ENCODE data around the gene TEX29.

Gene TEX29

DNA sequence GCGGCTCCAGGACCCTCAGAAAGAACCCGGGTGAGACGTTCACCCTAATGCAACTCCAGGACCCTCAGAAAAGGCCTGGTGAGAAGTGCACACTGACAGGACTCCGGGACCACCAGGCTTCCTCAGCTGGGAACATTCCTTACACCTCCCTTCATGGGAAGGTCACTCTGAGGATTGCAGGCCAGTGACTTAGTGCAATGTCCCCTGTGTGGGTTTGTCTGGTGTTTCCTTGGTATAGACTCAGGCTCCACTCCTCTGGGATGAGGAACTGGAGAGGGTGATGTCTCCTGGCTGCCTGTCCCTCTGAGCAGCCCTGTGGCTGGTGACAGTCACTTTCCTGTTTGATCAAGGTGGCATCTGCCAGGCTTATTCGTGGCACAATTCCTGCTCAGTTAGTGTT, 49.7 kb downstream of the TEX29 start:
- no peak for DNase-seq (ENCODE audit: low read depth)

DNA sequence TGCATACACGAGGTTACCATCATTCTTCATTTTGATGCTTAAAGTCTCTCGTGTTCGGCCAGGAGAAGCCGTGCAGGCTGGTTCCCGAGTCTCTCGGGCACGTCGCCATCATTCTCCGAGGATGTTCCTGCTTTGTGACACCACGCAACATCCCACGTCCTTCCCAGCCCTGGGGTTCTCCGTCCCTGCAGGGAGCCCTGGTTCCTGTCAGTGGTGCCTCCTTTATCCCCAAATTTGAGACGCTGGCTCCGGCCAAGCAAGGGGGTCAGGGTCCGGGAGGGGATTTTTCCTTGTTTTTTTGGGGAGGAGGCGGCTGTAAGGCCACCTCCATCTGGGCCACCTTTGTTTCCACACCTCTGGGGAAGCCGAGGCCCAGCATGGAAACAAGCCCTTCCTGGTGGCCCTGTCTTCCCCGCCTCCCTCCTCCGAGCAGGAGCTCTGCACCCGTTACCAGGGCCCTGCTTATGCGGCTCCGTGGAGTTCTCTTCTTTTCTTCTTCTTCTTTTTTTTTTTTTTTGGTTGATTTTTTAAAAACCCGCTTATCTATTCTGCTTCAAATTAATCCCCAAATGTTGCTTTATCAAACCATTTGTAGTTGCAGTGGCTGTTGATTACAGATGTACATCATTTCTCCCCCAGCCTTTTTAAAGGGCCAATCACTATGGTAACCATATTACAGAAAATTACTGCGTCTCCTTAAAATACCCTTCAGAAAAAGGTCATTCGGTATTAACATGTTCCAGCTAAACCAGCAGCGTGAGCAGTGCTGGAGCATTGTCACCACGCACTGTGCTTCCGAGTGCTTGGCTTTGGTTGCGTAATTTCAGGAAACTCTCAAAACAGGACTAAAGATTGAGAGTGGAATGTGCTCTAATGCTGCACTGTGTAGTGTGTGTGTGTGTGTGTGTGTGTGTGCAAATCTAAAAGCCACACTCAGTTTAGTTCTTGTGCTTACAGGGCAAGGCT, 50.4 kb downstream of the TEX29 start:
- no peak for DNase-seq (ENCODE audit: low read depth)

DNA sequence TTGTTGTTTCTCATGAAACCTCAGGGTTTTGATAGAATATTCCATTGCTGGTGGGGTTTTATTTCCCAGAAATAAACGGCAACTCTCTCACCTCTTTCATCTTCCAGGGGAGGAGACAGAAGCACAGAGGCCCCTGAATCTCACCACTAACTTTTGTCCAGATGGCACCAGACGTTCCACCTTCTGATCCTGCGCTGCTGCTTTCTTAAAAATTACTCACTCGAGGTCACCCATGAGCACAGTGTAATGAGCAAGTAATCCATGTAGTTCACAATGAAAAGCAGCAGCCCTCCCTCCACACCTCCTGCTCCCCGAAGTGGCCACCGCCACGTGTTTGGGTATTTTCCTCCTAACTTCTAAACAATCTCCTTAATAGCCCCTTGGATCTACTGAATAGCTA, 51.3 kb downstream of the TEX29 start:
- no peak for DNase-seq (ENCODE audit: low read depth)

DNA sequence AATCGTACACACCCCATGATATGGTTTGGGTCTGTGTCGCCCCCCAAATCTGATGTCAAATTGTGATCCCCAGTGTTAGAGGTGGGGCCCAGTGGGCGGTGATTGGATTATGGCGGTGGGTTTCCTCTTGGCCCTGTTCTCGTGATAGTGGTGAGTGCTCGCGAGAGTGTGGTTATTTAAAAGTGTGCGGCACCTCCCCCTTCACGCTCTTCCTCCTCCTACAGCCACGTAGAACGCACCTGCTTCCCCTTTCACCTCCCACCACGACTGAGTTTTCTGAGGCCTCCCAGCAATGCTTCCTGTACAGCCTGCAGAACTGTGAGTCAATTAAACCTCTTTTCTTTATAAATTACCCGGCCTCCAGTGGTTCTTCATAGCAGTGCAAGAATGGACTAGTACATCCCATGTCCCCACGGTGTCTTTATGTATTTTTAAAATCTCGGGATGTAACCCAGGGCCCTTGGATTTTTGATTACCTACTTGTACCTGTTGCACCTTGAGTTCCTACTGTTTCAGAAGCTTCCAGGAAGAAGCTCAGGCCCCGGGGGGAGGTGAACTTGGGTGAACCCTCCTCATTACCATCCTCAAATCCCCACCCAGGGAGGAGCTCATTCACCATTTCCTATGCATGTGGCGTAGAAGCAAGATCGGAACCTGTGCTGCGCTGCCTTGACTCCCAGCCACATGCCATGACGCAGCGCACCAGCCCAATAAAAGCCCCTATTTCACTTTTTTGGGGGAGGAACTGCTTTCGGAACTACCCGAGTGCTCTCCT, 52.4 kb downstream of the TEX29 start:
- no peak for DNase-seq (ENCODE audit: low read depth)

DNA sequence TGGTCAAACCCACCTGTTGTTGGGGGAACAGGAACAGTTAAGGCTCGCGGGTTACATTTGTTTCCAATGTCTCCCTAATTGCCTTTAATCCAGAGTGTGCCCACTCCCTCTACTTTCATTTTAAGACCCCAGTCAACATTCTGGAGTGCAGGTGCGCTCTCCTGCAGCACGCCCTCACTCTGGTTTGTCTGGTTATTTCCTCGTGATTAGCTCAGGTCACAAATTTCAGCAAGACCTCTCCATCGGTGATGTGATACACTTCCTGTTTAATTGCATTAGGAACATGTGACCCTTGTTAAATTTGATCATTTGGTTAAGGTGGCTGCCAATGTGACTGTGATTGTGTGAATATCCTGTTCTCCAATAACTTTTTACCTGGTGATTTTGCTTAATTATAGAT, 53.0 kb downstream of the TEX29 start:
- DNase-seq (ENCODE audit: low read depth) = no peak

DNA sequence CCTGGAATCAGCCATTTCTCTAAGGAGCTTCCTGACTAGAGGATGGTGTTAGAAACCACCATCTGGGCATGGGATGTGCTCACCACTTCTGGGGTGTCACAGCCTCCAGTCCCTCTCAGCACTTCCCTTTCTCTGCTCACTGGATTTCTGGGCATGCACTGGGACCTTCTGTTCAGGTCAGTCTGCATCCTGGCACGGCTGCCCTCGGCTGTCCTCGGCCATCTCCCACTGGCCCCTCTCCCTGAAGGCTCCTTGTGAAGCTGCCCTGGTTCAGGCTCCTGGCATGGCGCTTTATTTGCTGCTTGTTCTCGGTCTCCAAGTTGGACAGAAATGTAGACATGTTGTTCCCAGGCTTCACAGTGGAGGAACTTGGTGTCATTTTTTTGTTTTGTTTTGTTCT, 60.0 kb downstream of the TEX29 start:
- no peak for DNase-seq (ENCODE audit: low read depth)

DNA sequence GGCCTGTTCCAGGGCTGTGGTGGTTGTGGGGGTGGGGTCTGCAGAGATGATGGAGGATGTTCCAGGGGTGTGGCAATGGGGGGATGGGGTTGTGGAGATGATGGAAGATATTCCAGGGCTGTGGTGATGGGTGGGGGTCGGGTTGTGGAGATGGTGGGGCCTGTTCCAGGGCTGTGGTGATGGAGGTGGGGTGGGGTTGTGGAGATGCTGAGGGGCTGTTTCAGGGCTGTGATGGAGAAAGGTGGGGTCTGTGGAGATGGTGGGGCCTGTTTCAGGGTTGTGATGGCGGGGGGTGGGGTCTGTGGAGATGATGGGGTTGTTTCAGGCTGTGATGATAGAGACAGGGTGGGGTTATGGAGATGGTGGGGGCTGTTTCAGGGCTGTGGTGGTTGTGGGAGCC, 62.0 kb downstream of the TEX29 start:
- no peak for DNase-seq (ENCODE audit: low read depth)

DNA sequence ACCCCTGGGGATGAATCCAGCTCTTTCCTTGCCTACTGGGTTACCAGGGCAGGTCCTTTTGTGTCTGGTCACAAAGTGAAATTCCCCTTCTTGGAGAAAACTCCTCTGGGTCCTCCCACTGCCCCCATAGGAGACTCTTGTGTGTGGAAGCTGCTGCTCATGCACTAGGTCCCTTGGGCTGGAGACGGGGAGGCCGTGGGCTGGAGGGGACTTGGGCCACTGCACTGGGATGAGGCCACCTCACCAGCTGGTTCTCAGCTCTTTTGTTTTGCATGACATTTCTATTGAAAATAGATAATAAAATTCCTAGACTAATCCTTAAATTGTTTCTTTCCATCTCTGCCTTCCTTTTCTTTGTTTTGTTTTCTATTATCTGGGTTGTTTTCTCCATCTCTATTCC, 62.4 kb downstream of the TEX29 start:
- DNase-seq (ENCODE audit: low read depth) = no peak

DNA sequence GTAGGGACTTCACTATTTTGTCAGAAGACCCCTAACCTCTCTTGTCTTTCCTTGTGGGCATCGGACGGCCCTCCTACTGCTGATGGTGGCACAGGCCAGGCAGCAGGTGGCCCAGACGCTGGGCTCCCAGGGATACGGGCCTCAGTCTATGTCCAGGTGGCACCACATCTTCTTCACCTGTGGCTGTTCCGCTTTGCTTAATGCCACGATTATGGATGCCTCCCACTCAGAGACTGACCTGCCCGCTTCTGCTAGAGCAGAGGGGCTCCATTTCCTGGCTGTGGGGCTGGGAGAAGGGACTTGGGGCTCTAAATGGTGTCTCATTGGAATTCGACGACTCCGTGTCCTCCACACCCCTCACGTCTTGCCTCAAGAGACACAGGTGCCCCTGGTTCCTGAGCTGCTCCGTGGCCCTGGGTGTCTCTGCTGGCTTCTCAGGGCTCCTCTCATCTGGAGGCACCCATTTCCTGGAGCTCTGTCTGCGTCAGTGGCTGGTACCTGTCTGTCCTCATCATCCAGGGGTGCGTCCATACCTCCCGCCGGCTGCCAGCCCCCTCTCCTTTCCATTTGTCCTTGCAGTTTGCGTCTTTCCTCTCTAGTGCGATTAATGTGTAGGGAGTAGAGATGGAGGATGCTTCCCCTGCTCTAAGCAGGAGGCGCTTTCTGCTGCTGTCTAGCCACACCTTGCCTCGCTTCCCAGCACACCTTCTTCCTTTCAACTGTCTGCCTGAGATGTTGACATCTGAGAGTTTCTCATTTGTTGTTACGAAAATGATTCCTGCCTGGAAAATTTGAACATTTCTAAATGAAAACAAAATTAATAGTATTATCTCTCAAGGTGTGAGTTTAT, 63.4 kb downstream of the TEX29 start:
- no peak for DNase-seq (ENCODE audit: low read depth)

DNA sequence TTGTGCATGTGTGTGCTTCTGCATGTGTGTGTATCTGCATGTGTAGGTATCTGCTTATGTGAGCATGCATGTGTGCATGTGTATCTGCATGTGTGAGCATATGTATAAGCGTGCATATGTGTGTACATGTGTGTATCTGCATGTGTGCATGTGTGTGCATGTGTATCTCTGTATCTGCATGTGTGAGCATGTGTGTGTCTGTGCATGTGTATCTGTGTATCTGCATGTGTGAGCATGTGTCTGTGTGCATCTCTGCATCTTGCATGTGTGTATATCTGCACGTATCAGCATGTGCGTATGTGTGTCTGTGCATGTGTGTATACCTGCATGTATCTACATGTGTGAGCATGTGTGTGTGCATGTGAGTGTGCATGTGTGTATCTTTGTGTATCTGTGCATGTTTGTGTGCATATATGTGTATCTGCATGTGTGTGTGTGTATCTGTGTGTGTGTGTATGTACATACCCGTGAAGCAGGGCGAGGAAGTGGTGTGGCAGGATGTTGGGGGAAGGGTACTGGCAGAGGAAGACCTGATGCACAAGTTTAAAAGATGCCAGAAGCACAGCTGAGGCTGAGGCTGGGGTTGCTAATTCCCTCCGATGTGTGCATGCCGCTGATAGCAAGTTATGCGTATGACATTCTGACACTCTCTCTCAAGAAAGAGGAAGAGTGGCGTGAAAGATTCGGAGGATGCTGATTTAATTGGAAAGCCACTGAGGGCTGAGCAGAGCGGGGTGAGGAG, 64.2 kb downstream of the TEX29 start:
- DNase-seq (ENCODE audit: low read depth) = no peak

DNA sequence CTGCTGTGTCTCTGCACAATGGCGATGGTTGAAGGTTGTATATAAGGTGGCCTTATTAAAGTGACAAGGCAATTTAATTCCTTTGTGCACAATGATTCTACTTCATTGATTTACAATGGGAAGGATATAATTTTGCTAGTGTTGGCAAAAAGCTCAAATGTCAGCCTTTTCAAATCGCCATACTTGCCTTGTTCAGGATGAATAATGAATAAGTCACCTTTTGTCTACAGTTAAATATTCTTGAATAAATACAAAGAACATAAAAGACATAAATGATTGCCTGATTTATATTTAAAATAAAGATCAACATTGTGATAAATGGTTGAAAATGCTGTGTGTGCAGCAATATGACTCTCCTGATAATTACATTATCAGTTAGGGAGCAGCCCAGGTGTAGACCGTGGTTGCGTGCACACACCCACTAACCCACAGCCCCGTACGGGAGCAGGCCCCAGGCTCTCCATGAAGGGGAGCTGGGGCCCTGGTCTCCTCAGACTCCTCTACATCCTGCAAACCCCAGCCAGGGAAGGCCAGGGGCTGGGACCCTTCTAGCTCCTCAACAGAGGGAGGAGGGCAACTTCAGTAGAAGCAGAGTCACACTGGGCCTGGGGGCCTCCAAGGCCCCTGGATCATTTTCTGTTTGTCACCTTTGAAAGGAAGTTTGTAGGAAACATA, 64.9 kb downstream of the TEX29 start:
- DNase-seq (ENCODE audit: low read depth) = no peak

DNA sequence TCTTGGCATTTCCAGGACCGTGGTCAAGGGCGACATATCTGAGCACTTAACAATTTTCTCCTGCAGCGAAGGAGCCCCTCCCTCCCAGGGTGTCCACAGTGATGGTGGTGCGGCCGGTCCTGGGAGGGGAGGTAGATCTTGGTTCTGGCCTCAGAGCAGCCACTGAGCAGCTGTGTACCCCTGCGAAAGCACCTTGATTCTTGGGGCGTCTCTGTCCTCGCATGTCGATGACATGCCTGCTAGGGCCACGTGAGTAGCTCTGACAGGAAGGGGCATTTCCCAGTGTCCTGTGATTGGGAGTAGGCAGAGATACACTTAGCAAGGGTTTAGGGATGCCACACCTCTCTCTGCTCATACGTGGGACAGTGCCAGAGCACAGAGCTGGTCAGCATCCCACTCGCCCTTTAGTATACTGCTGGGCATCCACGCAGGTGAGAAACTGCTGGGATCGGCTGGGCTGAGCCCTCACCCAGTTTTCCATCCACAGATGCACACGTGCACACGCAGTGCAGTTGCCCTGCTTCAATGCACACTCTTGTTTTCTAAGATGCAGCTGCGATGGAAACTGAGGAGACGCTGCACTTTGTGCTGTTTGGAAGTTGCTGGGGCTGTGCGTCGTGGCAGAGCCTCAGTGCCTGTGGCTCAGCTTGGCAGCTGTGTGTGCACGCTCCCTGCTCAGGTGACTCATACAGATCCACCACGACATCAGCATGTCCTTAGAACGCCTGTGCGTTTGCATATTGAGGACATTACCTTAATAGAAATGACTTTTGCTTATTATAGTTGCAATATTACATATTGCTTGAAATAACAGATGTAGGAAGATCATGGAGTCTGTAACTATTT, 66.8 kb downstream of the TEX29 start:
- DNase-seq (ENCODE audit: low read depth) = no peak

DNA sequence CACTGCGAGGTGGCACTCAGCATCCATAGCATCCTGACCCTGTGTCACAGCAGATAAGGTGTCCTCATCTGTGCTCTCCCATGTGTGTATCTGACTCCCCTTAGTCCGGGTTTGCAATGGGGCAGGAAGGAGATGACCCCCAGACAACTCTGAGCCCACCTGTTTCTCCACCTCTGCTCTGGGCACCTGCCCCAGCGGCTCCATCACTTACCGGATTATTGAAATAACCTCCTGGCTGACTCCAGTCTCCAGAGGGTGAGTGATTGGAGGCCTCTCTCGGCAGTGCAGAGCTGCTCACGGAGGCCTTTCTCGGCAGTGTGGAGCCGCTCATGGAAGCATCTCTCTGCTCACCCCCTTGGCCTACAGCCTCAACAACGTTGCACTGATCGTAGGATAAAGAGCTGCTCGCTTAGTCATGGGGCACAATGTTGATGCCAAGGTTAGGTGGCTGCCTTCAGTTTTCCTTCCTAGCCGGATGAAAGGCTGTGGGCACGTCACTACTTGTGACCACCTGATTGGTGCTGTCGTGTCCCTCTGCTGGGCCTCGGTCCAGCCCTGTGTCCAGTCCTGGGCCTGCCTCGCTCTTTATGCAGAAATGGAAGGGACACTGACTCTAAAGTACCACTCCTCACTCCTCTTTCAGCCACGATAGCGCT, 67.6 kb downstream of the TEX29 start:
- DNase-seq (ENCODE audit: low read depth) = no peak

DNA sequence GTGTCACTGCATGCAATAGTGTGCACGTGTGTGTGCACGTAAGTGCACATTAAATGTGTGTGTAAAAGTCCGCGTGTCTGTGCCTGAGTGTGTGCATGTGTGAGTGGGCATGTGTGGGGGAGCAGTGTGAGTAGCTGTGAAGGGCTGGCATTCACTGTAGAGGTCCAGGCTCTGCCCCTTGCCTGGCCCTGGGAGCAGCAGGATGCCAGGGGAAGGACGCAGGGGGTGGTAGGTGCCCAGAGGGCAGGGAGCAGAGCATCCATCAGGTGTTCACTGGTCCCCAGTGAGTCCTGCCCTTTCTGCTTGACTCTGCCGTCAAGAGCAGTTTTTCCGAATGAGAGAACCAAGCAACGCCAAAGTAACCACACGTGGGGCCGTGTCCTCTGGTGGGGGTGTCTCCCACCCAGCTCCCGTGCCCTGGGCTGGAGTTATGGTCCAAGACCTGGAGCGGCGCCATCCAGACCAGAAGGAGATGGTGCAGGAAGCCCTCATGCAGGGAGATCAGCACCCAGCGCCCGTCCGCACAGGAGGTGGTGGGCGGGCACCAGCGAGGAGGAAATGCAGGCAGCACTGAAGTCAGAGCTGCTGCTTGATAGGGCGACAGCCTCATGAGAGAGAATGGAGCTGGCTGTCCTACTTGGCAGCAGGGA, 68.5 kb downstream of the TEX29 start:
- no peak for DNase-seq (ENCODE audit: low read depth)

DNA sequence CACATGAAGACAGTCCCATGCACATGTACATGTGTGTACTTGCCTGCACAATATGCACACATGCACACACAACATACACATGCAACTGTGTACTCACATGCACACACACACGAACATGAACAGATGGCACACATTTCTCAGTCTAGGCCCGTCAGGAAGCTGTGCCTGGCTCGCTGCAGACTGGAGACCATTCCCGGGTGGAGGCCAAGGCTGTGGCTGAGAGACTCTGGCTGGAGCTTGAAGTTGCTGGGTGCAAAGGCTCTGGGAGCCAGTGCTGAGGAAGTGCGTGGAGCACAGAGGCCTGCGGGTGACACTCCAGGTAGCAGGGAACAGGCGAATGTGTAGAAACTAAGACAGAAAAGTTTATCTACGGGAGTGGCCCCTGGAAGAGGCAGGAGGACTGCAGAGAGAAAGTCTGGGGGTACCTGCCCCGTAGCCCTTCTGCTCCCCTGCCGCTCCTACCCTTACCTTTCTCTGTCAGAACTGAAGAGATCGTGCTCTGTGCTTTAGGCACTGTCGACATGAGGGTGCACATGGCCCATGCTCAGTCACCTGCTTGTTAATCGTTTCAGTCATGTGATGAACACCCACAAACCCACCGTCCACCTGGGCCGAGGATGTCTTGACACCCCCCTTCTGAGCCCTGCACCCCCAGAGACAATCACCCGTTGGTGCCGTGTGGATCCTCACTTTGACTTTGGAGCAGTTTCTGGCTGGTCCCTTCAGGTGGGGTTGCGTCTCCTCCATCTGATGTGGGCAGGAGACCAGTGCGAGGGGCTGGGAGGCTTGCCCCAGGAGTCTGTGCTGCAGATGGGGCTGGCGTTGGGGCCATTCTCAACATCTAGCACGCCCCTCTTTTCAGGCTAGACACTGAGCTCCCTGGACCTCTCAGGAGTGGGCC, 69.4 kb downstream of the TEX29 start:
- no peak for DNase-seq (ENCODE audit: low read depth)

DNA sequence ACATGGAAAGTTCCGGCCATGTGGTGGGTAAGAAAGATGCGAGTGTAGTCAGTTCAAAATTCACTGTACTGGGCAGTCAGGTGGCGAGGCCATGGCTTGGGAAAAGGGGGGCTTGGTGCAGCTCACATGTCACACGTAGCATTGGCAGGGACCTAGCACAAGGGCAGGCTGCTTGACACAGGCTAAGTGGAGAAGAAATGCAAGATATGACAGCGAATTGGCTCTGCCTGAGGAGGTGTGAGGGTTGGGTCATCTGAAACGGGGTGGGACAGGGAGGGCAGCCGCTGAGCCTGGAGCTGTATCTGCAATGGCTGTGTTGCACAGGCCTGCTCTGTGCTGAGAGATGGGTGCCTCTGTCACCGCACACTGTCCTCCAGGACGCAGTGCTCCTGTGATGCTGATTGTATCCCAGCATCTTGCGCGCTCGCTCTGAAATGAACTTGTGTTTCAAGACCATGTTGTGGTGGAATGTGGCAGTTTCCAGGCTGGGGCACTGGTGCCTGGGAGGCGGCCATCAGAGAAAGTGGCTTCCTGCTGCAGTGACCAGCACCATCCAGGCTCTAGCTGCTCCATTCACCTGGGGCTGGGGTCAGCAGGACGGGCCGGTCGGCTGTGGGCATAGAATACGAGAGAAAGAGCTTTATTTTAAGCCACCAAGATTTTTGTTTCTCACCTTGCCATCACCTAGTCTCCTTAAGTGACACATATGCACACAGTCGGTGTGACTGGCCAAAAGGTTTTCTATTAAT, 70.3 kb downstream of the TEX29 start:
- DNase-seq (ENCODE audit: low read depth) = no peak

DNA sequence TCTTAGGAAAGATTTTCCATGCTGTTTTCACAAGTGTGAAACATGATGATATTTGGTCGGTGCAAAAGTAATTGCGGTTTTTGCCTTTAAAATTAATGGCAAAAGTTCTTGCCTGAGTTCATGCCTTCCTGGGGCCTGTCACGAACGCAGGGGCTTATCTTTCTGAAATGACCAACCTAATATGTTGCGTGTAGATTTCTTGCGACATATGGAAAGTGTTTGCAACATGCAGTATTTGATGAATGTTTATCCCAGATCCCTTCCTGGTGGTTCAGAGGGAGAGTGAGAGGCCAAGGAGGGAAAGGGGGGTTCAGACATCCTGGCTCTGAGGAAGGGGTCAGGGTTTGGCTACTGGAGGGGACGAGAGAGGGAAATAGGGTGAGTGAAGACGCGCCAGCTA, 72.0 kb downstream of the TEX29 start:
- no peak for DNase-seq (ENCODE audit: low read depth)

Measured in ELR (cell line).